Fibroblast of the aortic adventitia (primary cell): ENCODE results near the gene HDAC5. TPM values are rescaled to one million over a fixed set of nuclear protein-coding genes. Genes with fewer than 3 reads are reported as not detected.

ENCODE experiments used
- DNase-seq: peaks from one replicate; pipeline ENCODE4 v3.0.0-alpha.2; 2010; ENCODE audit warnings: low read depth
- H3K4me3 ChIP-seq: 2 replicates; pipeline ENCODE4 v1.5.1; 2011; ENCODE audit warnings: low read depth, mild to moderate bottlenecking, control low read depth, low read length, moderate library complexity
- total RNA-seq: library from RNA; depleted of rRNA; stranded (reverse); fragments of >200 nt; gene quantifications from 2 replicates; pipeline ENCODE4 v1.2.3, GENCODE V29; 2012; ENCODE audit warnings: low replicate concordance
- TF ChIP-seq, protein P1 (sequence below): IDR thresholded peaks from 2 replicates; pipeline ENCODE4 v1.5.1; 2011; ENCODE audit warnings: mild to moderate bottlenecking, low read length, control low read depth, inconsistent platforms; ENCODE audit not compliant: insufficient read depth

Gene HDAC5
- total RNA-seq, 1 donor: 53.1 TPM

DNA sequence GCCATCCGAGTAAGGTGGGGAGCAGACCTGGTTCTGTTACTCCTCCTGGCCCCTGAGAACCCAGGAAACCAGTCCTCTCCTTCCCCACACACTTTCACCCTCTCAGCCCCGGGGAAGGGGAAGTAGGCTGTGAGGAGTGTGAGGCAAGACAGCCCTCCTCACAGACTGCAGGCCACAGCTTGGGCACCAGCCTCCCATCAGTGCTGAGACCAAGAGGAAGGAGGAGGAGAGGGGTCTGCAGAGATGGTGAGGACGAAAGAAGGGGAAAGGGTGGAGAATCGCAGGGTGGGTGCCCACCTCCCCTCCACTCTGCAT lies 45.9 kb downstream of the HDAC5 start:
- TF ChIP-seq, protein P1, sequence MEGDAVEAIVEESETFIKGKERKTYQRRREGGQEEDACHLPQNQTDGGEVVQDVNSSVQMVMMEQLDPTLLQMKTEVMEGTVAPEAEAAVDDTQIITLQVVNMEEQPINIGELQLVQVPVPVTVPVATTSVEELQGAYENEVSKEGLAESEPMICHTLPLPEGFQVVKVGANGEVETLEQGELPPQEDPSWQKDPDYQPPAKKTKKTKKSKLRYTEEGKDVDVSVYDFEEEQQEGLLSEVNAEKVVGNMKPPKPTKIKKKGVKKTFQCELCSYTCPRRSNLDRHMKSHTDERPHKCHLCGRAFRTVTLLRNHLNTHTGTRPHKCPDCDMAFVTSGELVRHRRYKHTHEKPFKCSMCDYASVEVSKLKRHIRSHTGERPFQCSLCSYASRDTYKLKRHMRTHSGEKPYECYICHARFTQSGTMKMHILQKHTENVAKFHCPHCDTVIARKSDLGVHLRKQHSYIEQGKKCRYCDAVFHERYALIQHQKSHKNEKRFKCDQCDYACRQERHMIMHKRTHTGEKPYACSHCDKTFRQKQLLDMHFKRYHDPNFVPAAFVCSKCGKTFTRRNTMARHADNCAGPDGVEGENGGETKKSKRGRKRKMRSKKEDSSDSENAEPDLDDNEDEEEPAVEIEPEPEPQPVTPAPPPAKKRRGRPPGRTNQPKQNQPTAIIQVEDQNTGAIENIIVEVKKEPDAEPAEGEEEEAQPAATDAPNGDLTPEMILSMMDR: no peak
- no peak for DNase-seq
- H3K4me3 ChIP-seq: no peak overlapping the region

- TF ChIP-seq, protein P1: no peak
- H3K4me3 ChIP-seq: no peak overlapping the region
- no peak for DNase-seq
These were observed 46.5 kb downstream of the HDAC5 start for GRCh38 chr17:44076716-44077594.

- TF ChIP-seq, protein P1: no peak
- no peak overlapping the region for H3K4me3 ChIP-seq
- DNase-seq: no peak
These were observed 47.7 kb downstream of the HDAC5 start for GRCh38 chr17:44075598-44076293.

- TF ChIP-seq, protein P1: no peak
- no peak for DNase-seq
- H3K4me3 ChIP-seq: no peak overlapping the region
These were observed 48.5 kb downstream of the HDAC5 start for GRCh38 chr17:44074911-44075285.

DNA sequence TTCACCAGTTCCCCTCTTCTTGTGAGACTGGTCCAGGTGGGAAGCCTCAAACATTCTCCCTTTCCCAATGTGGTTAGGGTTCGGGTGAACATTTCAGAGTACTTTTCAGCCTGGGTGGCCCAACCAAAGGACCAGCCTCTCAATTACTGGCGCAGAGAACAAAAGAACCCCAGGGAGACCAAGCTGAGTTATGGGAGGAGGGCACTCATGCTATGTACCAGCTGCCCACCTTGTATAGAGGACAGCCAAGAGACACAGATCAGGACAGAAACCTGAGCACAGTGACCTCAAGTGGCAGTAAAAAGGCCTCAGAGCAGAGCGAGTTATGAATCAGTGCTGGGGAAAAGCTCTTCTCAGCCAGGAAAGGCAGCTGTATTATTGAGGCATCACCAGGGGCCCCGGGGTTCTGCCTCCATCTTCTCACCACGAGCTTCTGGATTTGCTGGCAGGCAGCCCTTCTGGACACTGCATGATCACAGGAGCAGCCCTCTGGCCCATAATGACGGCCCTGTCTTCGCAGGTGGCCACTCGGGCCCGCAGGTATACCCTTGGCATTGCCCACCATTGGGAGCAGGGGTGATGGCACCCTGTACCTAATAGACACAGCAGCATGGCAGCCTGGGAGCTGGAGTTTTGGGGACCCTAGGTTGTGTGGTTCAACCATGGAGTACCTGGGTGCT lies 49.1 kb downstream of the HDAC5 start:
- H3K4me3 ChIP-seq: no peak overlapping the region
- DNase-seq: no peak
- TF ChIP-seq, protein P1: no peak

DNA sequence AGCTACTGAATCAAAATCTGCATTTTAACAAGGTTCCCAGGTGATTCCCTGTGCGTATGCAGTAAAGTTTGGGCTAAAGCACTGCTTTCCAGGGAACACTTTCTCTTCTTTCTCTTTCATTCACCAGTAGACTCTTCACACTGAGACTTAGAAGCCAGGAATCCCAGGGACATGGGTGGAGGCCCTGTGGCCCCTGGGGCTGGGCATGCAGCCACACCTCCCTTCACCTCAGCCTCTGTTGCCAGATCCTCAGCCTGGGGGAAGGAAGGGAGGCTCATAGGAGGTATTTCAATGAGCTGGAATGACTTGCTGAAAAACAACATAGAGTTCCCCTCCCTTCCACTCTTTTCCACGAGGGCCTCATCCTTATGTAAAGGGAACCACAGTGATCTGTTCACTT lies 51.7 kb downstream of the HDAC5 start:
- H3K4me3 ChIP-seq: peak overlapping the region; percentile 86
- TF ChIP-seq, protein P1: no peak
- DNase-seq: peak; percentile 39
